Ramos (cell line): Measurements from ENCODE around the gene CHSY1.
"Not testable (repeated sequence)": the region's sequence is repeated elsewhere in the genome, so short reads cannot be mapped to it uniquely, and the experiment has no call there.

Experiments used
- in situ Hi-C: fragments of 300-500 bp; cut with MboI; formaldehyde crosslinking; loops from one replicate; pipeline ENCODE4 v1.14.3; 2022; ENCODE audit warnings: low sequenced_read_pairs; ENCODE audit not compliant: unreplicated experiment

The CHSY1 gene, protein sequence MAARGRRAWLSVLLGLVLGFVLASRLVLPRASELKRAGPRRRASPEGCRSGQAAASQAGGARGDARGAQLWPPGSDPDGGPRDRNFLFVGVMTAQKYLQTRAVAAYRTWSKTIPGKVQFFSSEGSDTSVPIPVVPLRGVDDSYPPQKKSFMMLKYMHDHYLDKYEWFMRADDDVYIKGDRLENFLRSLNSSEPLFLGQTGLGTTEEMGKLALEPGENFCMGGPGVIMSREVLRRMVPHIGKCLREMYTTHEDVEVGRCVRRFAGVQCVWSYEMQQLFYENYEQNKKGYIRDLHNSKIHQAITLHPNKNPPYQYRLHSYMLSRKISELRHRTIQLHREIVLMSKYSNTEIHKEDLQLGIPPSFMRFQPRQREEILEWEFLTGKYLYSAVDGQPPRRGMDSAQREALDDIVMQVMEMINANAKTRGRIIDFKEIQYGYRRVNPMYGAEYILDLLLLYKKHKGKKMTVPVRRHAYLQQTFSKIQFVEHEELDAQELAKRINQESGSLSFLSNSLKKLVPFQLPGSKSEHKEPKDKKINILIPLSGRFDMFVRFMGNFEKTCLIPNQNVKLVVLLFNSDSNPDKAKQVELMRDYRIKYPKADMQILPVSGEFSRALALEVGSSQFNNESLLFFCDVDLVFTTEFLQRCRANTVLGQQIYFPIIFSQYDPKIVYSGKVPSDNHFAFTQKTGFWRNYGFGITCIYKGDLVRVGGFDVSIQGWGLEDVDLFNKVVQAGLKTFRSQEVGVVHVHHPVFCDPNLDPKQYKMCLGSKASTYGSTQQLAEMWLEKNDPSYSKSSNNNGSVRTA

DNA sequence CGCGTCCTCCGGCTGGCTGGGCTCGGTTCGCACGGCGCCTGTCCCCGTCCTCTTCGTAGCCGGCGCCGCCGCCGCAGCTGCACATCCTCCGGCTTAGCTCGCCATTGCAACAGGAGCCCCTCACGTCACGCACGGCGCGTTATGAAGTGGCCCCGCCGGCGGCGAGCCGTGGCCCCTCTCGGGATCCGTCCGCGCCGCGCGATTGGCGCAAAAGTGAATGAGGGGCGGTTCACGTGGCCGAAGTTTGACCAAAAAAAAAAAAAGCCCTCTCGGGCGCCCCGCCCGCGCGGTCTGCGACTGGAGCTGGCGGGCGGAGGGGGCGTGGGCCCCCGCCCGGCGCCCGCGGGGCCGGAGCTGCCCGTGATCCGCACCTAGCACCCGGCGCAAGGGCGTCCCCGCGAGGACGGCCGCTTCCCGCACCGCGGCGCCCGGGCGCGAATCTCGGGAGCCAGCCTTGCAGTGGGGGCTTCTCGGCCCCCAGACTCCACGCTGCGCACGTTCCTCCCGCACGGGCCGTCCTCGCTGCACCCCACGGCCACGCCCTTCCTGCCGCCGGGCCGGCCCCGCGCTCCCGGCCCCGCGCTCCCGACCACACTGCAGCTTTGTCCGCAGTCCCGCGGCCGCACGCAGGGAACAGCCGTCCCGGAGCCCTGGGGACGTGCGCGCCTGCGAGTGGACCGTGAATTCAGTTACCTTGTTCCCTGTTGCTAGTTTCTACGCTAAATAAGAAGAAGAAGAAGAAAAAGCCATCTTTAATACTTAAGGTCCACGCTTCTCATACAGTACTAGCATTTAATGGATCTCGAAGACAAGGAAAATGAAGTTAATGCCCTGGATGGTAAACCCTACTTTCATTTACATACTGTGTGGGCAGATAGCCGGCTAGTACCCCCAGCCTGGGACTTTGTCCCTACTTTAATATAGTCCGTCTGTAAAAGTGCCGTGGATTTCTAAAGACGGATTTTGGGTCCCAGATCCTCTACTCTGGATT, at the start of gene CHSY1:
Gene CHSY1, minus strand, starts transcription at position 219 of the 991 bp plus-strand sequence. CDS start 592 bp downstream, outside the sequence.
- in situ Hi-C loops: loop anchor here (25.0 kb wide), 1 partner anchor 340 kb away; the partner anchor contains the start of gene LRRK1

DNA sequence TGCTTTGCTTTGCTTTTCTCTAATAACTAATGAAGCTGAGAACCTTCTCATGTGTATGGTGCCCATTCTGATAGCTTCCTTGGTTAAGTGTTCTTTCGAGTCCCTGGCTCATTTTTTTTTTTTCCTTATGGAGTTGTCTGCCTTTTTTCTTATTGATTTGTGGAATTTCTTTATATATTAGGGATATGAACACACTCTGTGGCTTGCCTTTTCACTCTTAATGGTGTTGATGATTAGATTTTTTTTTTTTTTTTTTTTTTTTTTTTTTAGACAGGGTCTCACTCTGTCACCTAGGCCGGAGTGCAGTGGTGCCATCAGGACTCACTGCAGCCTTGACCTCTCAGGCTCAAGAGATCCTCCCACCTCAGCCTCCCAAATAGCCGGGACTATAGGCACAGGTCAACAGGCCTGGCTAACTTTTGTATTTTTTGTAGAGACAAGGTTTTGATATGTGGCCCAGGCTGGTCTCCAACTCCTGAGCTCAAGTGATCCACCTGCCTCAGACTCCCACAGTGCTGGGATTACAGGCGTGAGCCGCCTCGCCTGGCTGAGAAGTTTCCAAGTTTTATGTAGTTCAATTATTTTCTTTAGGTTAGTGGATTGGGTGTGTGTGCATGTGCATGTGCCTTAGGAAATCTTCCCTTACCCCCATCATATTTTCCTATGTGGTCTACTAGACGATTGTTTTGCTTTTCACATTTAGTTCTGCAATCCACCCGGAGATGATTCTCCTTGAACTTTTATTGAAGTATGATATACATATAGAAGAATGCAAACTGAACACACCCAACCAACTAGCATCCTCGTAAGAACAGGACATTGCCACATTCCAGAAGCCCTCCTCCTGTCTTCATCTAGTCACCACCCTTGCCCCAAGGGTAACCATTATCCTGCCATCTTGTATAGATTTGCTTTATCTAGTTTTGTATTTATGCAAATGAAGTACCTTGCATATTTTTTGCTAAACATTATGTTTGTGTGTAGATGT, 44.9 kb upstream of the CHSY1 start:
- in situ Hi-C loops: no loop called here

DNA sequence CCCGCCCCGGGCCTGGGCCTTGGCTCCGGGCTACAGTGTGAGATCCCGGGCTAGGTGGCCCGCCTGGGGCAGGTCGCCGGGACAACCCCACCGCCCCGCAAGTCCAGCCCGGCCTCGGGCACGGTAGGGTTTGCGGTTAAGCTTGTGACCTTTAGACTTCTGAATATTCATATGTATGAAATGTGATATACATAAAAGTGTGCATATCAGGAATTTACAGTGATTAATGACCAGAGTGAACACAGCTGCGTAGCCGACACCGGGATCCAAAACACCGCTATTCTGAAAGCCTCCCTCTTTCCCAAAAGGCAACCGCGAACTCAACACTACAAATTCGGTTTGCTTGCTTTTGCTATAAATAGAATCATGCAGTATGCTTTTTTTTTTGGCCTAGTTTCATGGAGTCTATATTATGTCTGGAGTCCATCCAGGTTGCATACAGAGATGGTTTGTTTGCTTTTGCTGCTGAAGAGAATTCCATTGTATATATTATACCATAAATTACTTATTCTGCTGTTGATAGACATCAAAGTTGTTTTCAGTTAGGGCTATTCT, 43.8 kb upstream of the CHSY1 start:
- in situ Hi-C loops: no loop called here

DNA sequence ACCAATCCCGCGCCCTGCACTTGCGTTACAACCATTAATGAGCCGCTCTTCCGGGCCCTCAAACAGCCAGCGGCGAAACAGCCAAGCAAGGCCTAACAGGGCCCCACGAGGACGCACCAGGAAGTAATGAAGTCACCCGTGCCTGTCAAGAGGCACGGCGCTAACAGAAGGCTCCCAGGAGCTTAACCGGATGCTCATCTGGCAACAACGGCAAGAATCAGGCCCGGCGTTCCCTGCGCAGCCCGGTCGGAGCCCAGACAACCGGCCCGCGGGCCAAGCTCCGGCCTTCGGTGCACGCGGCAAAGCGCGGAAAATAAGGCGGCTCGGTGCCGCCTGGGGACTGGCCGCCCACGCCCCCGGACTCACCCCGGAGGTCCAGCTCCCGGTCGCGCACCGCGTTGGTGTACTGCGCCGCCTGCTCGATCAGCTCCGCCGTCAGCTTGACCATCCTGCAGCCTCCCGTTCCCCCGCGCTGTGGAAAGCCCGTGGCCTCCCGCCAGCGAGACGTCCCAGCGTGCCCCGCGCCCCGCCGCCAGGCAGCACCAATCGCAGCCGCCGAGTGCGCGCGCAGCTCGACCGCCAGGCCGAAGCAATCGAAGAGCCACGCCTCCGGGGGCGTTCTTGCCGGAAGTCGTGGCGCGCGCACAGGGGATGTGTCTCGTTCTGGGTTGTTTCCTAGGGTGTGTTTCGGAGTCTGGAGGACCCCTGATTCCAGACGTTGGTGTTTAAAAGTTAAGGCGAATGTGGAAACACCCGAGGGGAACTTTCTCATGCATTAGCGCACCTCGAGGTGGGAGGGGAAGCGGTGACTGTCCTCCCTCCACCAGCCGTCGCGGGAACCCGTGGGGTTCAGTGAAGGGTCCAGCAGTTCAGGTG, 43.1 kb upstream of the CHSY1 start, which contains the start of gene SNRPA1:
Gene SNRPA1, minus strand, starts transcription at position 518 of the 876 bp plus-strand sequence. Its CDS starts 70 bp downstream, at position 448.
- in situ Hi-C loops: loop anchor here (5.0 kb wide), 1 partner anchor 347 kb away; no protein-coding TSS in a partner anchor

DNA sequence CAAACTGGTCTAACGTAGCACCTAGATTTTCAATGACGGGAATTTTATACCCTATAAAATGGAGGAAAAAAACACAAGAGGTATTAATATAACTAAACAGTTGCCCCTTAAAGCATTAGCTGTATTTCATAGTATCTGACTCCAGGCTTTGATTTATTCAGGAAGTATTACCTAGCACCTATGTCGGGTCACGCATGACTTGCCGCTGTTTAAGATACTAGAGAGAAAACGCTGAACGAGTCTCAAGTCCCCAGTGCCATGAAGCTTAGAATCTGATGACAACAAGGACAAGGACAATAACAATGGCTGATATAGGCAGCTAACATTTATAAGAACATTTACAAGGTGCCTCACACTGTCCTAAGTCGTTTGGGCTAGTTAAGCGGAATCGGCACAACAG, 41.3 kb upstream of the CHSY1 start:
- in situ Hi-C loops: loop anchor here (5.0 kb wide), 1 partner anchor 349 kb away; no protein-coding TSS in a partner anchor

DNA sequence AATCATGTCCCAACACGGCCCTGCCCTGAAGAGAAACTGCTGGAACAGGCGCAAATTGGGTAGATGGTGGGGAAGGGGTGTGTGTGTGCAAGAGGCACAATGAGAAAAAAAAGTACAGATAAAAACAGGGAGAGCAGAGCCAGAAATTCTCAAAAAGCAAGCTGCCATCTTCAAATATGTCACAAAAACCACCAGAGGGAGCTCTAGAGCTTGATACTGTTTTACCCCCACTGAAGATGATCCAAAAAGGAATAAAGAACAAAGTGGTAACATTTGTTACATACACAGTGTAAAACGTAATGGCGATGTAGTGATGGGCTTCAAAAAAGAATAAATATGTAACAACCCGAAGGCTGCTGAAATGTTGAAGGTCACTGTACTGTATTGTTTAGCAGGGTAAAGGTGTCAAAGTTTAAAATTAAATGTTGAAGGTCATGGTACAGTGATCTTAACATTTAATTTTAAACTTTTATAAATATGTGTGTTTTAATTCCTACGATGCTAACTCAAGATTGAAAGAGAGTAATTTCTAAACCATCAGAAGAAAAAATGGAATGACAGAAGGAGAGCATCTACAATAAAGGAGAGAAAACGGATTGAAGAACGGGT, 37.2 kb upstream of the CHSY1 start:
- in situ Hi-C loops: no loop called here

DNA sequence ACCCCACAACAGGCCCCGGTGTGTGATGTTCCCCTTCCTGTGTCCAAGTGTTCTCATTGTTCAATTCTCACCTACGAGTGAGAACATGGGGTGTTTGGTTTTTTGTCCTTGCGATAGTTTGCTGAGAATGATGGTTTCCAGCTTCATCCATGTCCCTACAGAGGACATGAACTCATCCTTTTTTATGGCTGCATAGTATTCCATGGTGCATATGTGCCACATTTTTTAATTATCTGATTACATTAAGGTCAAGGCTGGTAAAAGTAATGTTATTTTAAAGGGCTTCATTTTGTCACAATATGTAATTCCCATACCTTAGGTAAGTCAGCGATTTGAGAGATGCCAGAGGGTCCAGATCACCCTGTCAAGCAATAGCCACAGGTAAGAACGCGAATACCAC, 35.5 kb upstream of the CHSY1 start:
- in situ Hi-C loops: not testable (repeated sequence)

DNA sequence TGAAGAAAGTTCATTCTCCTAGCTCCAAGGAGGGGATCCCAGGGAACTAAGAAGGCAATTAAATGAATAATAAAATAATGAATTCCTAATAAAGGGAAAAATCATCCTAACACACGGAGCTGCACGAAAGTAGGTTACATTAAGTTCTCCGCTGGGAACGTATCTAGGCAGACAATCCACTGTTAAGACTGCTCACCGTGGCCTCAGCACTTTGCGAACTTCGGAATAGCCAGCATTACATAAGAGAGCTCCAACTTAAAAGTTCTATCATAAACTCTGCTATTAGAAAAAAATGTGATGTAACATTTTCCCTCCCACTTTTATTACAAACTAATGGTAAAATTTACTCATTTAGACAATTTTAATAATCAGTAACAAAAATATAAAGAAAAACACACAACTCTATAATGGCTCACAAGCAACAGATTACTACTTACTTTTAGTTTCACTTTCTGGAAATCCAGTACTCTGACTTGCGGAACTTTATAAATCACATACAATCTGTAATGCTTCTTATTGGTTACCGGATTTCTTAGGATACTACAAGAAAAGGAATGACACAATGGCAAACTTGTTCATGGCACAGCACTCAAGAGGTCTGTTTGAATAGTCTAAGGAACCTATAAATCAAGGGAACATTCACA, 34.7 kb upstream of the CHSY1 start:
- in situ Hi-C loops: no loop called here

DNA sequence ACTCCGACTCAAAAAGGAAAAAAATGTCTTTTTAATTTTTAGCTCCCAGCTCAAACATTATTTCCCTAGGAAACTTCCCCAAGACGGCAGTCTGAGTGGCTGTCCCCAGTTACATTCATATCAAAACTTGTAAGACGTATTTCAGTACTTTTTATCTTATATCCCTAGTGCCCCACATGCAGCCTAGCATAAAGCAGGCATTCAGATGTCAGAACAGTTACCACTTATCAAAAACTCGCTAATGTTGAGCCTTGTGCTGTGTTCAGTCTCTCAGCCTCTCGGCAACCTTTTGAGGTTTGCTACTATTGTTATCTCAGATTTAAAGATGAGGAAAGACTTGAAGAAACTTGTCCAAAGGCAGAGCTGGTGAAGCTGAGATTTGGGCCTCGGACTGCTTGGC, 32.1 kb upstream of the CHSY1 start:
- in situ Hi-C loops: no loop called here

DNA sequence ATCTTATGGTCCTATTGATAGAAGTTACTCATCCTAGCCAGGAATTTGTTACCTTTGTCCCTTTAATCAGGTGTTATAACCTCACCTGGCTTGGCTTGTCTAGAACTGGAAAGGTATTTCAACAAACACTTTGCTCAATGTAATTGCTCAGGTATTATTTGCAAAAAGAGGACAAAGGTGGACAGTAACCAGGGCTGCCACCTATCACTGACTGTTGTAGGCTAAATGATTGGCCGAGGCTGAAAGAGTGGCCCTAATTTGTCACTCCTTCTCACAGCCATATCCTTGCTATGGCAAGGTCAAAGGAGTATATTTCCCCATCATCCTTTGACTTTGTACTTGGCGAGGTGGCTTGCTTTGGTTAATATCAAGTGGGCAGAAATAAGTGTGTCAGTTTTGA, 28.2 kb upstream of the CHSY1 start:
- in situ Hi-C loops: no loop called here

DNA sequence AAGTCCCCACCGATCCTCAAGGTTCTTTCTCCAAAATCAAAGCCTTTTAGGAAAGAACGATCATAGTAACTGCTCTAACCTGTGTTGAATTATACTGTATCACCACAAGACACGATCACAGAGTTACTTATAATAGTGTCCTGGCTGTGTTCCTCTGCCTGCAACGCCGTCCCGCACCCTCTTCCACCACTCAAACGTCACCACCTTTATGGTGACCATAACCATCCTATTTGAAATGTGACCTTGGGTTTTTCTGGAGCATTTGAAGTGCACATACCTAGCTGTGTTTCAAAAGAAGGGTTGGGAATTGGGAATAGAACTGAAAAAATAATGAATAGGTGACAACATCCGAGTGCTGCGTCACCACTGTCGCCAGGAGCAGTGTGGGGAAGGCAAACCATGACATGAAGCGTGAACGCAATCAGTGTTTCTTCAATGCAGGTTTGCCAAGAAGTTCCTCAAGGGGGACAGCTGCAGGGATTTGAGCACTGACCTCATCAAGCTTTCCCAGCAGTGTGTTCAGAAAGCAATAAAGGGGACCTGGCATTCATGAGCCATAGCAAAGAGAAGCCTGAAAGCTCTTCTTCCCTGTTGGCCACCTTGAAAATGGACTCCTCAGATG, 26.2 kb upstream of the CHSY1 start:
- in situ Hi-C loops: no loop called here

DNA sequence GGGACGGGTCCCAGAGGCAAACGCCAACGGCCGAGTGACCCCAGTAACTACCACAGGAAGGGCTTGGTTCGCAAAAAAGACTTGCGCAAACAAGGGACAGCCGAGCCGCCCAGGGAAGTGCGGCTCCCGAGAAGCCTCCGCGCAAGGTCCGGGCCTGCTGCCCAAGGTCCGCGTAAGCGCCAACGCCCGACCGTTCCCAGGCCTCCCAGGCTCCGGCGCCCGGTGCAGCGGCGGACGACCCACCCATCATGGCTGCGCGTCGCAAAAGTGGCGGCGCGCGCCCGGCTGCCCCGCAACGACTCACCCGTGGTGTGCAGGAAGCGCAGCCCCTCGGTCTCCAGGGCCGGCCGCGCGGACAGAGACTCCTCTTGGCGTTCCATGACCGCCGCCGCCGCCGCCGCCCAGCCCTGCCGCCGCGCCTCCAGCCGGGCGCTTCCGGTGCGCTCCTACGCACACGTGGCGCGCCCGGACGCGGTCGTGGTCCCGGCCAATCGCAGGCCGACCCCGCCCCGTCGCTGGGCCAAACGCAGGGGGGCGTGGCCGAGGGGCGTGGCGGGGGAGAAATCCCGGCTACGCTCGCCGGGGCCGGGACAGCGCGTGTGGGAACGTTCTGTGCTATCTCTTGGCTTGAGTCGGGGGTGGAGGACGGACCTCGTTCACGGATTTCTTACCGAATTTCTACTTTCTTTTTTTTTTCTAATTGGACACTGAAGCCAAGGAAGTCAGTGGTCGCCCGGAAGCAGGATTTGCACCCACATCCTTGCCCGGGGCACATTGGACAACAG, 25.4 kb upstream of the CHSY1 start, which contains the start of gene SELENOS:
Gene SELENOS, minus strand, starts transcription at position 448 of the 785 bp plus-strand sequence. Its CDS starts 68 bp downstream, at position 380.
- in situ Hi-C loops: no loop called here

DNA sequence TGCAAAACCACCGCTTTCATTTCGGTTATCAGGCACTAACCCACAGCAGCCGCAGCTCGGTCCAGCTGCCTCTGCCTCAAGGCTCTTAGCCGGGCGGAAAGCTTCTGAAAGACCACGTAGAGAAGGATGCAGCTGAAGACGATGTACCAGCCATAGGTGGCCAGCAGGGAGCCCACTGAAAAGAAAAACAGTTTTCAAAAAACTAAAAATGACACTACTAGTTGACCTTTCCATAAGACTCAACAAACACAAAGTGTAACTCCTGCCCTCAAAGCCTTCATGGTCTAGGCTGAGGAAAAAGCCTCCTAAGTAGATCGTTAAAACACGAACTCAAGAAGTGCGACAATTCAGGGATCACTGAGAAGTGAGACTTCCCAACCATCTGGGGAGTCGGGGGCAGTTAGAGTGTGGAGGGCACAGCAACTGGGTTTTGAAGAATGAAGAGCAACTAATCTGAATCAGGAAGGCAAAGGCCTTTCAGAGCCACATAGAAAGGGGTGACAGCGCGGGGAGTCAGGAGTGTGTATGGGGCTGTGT, 24.7 kb upstream of the CHSY1 start:
- in situ Hi-C loops: no loop called here

DNA sequence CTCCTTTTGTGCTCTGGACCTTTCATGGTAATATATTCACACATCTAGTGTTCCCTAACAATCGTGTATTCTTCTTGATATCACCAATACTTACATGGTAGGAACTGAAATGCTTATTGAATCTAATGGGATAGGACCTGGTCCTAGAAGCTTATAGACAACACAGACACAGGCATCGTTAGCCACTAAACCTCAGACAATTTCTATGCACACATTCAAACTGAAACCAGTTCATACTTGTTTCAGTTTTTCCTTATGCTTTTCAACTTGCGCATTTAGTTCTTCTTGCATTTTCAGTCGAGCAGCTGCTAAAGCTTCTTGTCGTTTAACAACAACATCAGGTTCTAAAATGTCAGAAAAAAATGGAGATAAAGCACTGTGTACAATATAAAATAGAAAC, 23.2 kb upstream of the CHSY1 start:
- in situ Hi-C loops: no loop called here

DNA sequence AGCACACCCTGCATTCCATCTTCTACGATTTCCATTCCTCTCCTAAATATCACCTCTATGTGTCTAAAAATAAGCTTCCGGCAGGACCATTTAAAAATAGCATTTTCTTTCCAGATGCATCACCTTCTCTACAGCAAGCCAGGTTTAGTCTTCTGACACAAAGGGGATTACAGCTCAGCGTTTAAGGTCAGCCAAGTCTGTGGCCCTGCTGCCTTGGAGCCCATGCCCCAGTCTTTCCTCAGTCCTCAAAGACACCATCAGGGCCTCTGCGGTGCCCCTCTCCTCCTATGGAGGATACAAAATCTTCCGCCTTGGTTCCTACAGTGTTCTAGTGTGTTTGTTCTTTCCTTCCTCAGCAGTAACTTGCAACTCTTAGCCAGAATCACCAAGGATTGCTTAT, 21.7 kb upstream of the CHSY1 start:
- in situ Hi-C loops: loop anchor here (25.0 kb wide), 1 partner anchor 361 kb away; the partner anchor contains the start of gene LRRK1
